ENCODE measurements around the gene RGL1. TPM values are rescaled to one million over a fixed set of nuclear protein-coding genes. Genes with fewer than 3 reads are reported as not detected.

RGL1 gene
- total RNA-seq, 1 experiment from 2014 or later = 34.5 TPM

DNA sequence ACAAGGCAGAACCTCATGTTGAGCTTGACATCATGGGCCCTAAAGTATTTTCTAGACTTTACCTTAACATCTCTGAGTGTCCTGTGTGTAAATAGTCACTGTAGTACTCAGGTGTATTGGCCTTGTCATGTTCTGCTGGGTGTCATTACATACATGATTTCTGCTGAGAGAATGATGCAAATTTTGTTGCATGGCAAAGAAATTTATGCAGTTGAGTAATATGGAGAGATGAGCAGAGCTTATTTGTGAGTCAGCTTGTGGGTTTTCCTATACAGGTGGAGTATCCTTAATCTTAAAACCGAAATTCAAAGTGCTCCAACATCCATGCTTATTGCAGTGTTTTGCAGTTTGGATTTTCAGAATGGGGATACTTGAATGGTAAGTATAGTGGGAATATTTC is 36.6 kb downstream of the RGL1 start:
- CTCF ChIA-PET = no interaction called here
- intact Hi-C loops (cut with micrococcal nuclease; ENCODE audit: unreplicated experiment) = no loop called here
- Mint-ChIP-seq H3K9me3 (ENCODE audit: unreplicated experiment) (no peaks in the 10 kb centered on the region), H3K36me3 (ENCODE audit: insufficient read depth, unreplicated experiment) (peaks cover 32% of the 10 kb centered on the region), H3K27ac (ENCODE audit: unreplicated experiment) (no peak overlapping the region), H3K4me1 (ENCODE audit: low read depth, unreplicated experiment) (peaks cover 25% of the 10 kb centered on the region), H3K4me3 (ENCODE audit: unreplicated experiment) (no peak overlapping the region), H3K27me3 (ENCODE audit: insufficient read depth, unreplicated experiment) (no peaks in the 10 kb centered on the region)
- Histone ChIP-seq H3K27me3 (replicated peaks; ENCODE audit: control insufficient read depth, insufficient read depth, low read length) (no peaks in the 10 kb centered on the region), H3K9me3 (no peaks in the 10 kb centered on the region), H3K4me3 (ENCODE audit: low read depth, low read length) (no peak overlapping the region), H3K36me3 (ENCODE audit: control insufficient read depth, insufficient read depth, low read length) (no peaks in the 10 kb centered on the region), H3K4me1 (peaks cover 26% of the 10 kb centered on the region)
- POLR2A ChIA-PET = no interaction called here
- TF ChIP-seq, protein P1, sequence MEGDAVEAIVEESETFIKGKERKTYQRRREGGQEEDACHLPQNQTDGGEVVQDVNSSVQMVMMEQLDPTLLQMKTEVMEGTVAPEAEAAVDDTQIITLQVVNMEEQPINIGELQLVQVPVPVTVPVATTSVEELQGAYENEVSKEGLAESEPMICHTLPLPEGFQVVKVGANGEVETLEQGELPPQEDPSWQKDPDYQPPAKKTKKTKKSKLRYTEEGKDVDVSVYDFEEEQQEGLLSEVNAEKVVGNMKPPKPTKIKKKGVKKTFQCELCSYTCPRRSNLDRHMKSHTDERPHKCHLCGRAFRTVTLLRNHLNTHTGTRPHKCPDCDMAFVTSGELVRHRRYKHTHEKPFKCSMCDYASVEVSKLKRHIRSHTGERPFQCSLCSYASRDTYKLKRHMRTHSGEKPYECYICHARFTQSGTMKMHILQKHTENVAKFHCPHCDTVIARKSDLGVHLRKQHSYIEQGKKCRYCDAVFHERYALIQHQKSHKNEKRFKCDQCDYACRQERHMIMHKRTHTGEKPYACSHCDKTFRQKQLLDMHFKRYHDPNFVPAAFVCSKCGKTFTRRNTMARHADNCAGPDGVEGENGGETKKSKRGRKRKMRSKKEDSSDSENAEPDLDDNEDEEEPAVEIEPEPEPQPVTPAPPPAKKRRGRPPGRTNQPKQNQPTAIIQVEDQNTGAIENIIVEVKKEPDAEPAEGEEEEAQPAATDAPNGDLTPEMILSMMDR (IDR thresholded peaks at IDR 0.05; ENCODE audit: insufficient read depth in 1 of 2, low read depth in 1 of 2, low read length in 1 of 2, severe bottlenecking in 1 of 2, unreplicated experiment in 1 of 2) = no peak
- no TSS peak for BruUV-seq (replicated peaks)
- DNase-seq = no peak

DNA sequence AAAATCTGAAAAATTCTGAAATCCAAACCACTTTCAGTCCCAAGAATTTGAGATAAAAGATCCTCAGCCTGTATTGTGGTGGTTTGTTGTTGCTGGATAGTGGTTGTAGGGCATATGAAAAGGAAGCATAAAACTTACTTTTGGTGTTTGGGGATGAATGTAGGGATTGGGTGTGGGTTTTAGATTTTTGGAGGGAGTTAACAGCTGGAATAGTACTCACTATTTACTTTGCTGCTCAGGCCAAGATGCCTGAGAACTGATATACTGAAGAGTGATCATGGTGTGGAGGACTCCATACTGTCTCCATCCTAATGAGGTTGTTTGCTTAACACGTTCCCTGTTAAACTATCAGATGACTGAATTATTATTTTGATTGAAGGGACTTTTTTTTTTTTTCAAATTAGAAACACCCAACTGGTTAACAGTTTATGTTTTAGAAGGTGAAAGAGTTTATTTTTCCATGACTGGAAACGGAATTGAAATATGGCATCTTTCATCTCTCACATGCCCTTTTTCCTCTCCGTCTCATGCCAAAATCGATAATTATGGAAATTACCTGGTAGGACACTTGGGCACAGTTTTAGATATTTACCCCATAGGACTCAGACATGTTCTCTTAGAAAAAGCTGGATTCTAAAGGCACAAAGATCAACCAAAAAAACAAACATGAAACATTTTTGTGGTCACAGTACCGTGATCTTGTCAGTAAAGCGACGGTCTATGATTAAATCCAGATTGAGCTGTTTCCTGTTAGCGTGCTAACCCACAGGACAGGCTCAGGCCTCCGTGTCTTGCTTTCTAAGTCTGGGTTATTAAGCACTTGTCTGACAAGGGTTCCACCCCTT is 37.3 kb downstream of the RGL1 start:
- Mint-ChIP-seq H3K4me3 (ENCODE audit: unreplicated experiment) (no peak overlapping the region), H3K27me3 (ENCODE audit: insufficient read depth, unreplicated experiment) (no peaks in the 10 kb centered on the region)

DNA sequence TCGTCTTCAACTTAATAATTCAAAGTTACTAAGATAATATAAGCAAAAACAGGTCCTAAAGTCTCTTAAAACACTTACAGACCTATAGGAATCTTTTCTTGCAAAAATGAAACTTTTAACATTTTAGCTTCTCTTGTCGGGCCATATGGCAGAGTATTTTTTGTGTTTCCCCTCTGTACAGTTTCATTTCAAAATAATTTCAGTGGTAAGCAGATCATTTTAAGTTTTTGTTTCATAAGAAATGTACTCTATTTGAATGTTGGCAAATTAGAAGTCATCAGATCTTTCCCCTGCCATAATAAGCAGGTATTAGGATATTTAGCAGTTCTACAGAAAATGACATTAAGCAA is 37.9 kb downstream of the RGL1 start:
- Histone ChIP-seq H3K27me3 (replicated peaks; ENCODE audit: control insufficient read depth, insufficient read depth, low read length) (no peaks in the 10 kb centered on the region), H3K4me1 (peaks cover 36% of the 10 kb centered on the region), H3K9me3 (no peaks in the 10 kb centered on the region), H3K36me3 (ENCODE audit: control insufficient read depth, insufficient read depth, low read length) (no peaks in the 10 kb centered on the region), H3K4me3 (ENCODE audit: low read depth, low read length) (no peak overlapping the region)
- H3K36me3 Mint-ChIP-seq (ENCODE audit: insufficient read depth, unreplicated experiment) = peaks cover 32% of the 10 kb centered on the region
- DNase-seq = no peak
- H3K4me3 Mint-ChIP-seq (ENCODE audit: unreplicated experiment) = no peak overlapping the region
- ChIA-PET CTCF (interaction anchor here (0.9 kb wide), 1 partner anchor 108 kb away, joined by 3 read pairs; no protein-coding TSS in a partner anchor), POLR2A (interaction anchor here (0.5 kb wide), 1 partner anchor 209 kb away, joined by 3 read pairs; the partner anchor contains the start of gene TSEN15)
- H3K9me3 Mint-ChIP-seq (ENCODE audit: unreplicated experiment) = no peaks in the 10 kb centered on the region
- TF ChIP-seq, protein P1 (IDR thresholded peaks at IDR 0.05; ENCODE audit: insufficient read depth in 1 of 2, low read depth in 1 of 2, low read length in 1 of 2, severe bottlenecking in 1 of 2, unreplicated experiment in 1 of 2) = no peak
- BruUV-seq (replicated peaks) = no TSS peak
- intact Hi-C loops (cut with micrococcal nuclease; ENCODE audit: unreplicated experiment) = no loop called here
- peaks cover 30% of the 10 kb centered on the region for H3K4me1 Mint-ChIP-seq (ENCODE audit: low read depth, unreplicated experiment)
- H3K27me3 Mint-ChIP-seq (ENCODE audit: insufficient read depth, unreplicated experiment) = no peaks in the 10 kb centered on the region
- no peak overlapping the region for H3K27ac Mint-ChIP-seq (ENCODE audit: unreplicated experiment)

More for the DNA sequence above, 37.3 kb downstream of the RGL1 start:
- Histone ChIP-seq H3K27me3 (replicated peaks; ENCODE audit: control insufficient read depth, insufficient read depth, low read length) (no peaks in the 10 kb centered on the region), H3K4me1 (peaks cover 30% of the 10 kb centered on the region), H3K9me3 (no peaks in the 10 kb centered on the region), H3K4me3 (ENCODE audit: low read depth, low read length) (no peak overlapping the region), H3K36me3 (ENCODE audit: control insufficient read depth, insufficient read depth, low read length) (no peaks in the 10 kb centered on the region)
- TF ChIP-seq, protein P1 (IDR thresholded peaks at IDR 0.05; ENCODE audit: insufficient read depth in 1 of 2, low read depth in 1 of 2, low read length in 1 of 2, severe bottlenecking in 1 of 2, unreplicated experiment in 1 of 2) = no peak
- no peaks in the 10 kb centered on the region for H3K9me3 Mint-ChIP-seq (ENCODE audit: unreplicated experiment)
- H3K36me3 Mint-ChIP-seq (ENCODE audit: insufficient read depth, unreplicated experiment) = peaks cover 32% of the 10 kb centered on the region
- BruUV-seq (replicated peaks) = no TSS peak
- no peak overlapping the region for H3K27ac Mint-ChIP-seq (ENCODE audit: unreplicated experiment)
- DNase-seq = no peak
- POLR2A ChIA-PET = interaction anchor here (0.5 kb wide), 1 partner anchor 209 kb away, joined by 3 read pairs; the partner anchor contains the start of gene TSEN15
- peaks cover 25% of the 10 kb centered on the region for H3K4me1 Mint-ChIP-seq (ENCODE audit: low read depth, unreplicated experiment)
- CTCF ChIA-PET = interaction anchor here (0.9 kb wide), 1 partner anchor 107 kb away, joined by 3 read pairs; no protein-coding TSS in a partner anchor
- intact Hi-C loops (cut with micrococcal nuclease; ENCODE audit: unreplicated experiment) = no loop called here

Measured in Caco-2 (cell line).